Measurements from ENCODE around the gene TEDC2.

Gene TEDC2

DNA sequence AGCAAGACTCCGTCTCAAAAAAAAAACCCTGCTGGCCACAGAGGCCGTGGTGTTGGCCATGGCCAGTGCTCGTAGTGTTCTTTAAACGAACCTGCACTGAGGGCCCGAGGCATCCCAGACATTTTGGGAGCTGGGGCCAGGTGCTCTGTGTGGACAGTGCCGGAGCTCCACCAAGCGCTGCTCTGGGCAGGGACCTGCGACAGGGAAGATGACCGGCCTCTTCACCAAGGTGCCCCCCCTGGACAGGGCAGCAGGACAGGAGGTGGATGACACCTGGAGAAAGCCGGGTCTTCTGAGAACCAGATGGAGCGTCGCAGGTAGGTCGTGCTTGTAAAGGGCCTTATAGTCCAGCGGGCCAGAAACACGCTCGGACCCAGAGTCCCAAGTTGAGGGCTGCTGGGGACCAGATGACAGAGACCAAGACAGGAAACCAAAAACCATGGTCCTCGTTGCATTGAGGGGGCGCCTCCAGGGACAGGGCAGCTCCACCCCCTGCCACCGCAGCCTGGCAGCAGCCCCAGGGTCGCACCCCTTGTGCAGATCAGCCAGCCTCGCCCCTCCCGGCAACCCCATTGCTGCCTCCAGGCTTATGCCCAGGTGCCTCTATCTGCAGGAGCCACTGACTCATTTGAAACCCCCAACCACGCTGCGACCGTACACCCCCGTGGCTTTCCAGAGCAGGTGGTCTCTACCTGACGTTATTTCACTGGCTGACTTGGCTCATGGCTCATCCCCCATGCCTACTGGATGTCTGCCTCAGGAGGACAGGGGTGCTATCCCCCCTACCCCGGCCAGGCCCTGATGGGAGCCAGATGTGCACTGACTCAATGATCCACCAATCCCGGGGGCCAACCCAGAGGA is 7.0 kb downstream of the TEDC2 start:
- H3K36me3 Mint-ChIP-seq (ENCODE audit: low read depth) = peaks cover 2% of the 10 kb centered on the region
- H3K27ac Mint-ChIP-seq = no peak overlapping the region
- H3K4me1 Mint-ChIP-seq (ENCODE audit: low read depth) = peaks cover 1% of the 10 kb centered on the region
- no peak overlapping the region for H3K4me3 Mint-ChIP-seq
- no peaks in the 10 kb centered on the region for H3K9me3 Mint-ChIP-seq
- no peak for DNase-seq (ENCODE audit: low spot score)
- H3K27me3 Mint-ChIP-seq (ENCODE audit: low read depth) = peaks cover 28% of the 10 kb centered on the region

DNA sequence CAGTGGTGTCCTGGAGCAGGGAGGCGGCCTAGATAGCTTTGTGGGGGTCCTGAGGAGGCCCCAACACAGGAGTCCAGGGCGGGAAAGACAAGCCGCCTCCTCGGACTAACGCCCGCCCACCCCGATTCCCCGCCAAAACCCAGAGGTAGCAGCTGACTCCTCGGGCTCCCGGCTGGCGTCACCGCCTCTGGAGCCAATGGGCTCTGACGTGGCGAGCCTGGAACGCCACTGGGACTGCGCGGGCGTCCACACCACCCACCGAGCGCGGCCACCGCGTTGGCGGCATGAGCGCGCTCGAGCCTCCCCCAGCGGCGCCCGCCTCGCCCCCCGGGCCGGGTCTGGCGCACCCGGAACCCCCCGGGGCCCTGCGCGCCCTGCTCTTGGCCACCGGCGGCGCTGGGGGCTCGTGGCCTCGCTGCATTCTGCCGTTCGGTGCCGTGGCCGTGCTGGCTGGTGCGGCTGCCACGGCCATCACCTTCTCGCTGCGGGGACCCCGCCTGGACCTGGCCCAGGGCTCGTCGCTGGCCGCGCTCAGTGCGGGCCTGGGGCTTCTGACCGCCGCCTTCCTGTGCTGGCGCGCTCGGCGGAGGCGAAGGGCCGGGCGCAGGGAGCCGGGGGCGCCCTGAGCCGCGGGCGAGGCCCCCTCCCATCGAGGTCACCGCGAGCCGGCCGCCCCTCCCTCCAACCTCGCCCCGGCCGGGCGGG is 7.8 kb downstream of the TEDC2 start:
- Mint-ChIP-seq H3K27ac (no peak overlapping the region), H3K36me3 (ENCODE audit: low read depth) (peaks cover 2% of the 10 kb centered on the region), H3K4me3 (no peak overlapping the region), H3K27me3 (ENCODE audit: low read depth) (peaks cover 29% of the 10 kb centered on the region), H3K9me3 (no peaks in the 10 kb centered on the region), H3K4me1 (ENCODE audit: low read depth) (peaks cover 1% of the 10 kb centered on the region)
- peak; percentile 33 for DNase-seq (ENCODE audit: low spot score)

- Mint-ChIP-seq H3K27ac (no peak overlapping the region), H3K4me3 (no peak overlapping the region), H3K27me3 (ENCODE audit: low read depth) (peaks cover 35% of the 10 kb centered on the region), H3K4me1 (ENCODE audit: low read depth) (peaks cover 1% of the 10 kb centered on the region), H3K9me3 (no peaks in the 10 kb centered on the region), H3K36me3 (ENCODE audit: low read depth) (no peaks in the 10 kb centered on the region)
- DNase-seq (ENCODE audit: low spot score) = no peak
Observed at GRCh38 chr16:2468233-2468724, 8.4 kb downstream of the TEDC2 start.

- no peak overlapping the region for H3K27ac Mint-ChIP-seq
- no peak for DNase-seq (ENCODE audit: low spot score)
- no peaks in the 10 kb centered on the region for H3K9me3 Mint-ChIP-seq
- peaks cover 37% of the 10 kb centered on the region for H3K27me3 Mint-ChIP-seq (ENCODE audit: low read depth)
- peaks cover 1% of the 10 kb centered on the region for H3K4me1 Mint-ChIP-seq (ENCODE audit: low read depth)
- no peak overlapping the region for H3K4me3 Mint-ChIP-seq
- H3K36me3 Mint-ChIP-seq (ENCODE audit: low read depth) = no peaks in the 10 kb centered on the region
Observed at GRCh38 chr16:2468725-2469398, 9.0 kb downstream of the TEDC2 start.

DNA sequence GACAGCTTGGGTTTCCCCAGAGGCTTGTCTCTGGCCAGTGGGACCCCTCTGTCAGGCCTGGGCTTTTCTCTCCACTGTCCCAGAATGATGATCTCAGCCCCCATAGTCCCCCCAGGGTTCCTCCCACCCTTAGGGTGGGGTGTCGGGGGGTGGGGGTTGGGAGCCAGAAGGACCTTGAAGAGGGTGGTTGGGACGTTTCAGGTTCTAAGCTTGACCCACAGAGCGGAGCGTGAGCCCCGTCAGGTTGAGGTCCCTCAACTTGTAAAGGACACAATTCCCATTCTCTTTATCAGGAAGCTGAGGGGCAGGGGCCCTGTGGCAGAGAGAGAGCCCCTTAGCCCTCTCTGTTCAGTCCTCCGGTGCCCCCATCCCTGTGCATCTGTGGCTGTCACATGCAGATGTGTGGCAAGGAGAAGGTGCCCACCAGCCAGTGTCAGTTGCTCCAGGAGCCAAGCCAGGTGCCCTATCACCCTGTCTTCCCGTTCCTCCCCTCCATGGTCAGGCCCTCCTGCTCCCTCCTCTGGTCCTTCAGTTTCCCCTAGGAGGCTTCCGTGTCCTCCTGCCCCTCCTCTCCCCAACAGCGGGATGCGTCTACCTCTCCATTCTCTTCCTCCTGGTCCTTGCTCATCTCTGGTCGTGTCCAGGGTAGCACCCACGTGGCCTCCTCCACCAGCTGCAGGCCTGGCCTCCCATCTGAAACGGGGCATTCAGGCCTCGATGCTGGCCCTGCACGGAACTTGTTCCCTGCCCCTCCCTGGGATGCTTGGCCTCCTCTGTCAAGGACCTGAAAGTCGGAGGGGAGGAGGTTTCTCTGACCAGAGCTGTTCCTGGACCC is 9.7 kb downstream of the TEDC2 start:
- Mint-ChIP-seq H3K27ac (no peak overlapping the region), H3K36me3 (ENCODE audit: low read depth) (no peaks in the 10 kb centered on the region), H3K27me3 (ENCODE audit: low read depth) (peaks cover 37% of the 10 kb centered on the region), H3K4me3 (no peak overlapping the region), H3K9me3 (no peaks in the 10 kb centered on the region), H3K4me1 (ENCODE audit: low read depth) (peaks cover 1% of the 10 kb centered on the region)
- no peak for DNase-seq (ENCODE audit: low spot score)

- Mint-ChIP-seq H3K4me3 (no peak overlapping the region), H3K27me3 (ENCODE audit: low read depth) (peaks cover 37% of the 10 kb centered on the region), H3K36me3 (ENCODE audit: low read depth) (no peaks in the 10 kb centered on the region), H3K9me3 (no peaks in the 10 kb centered on the region), H3K27ac (no peak overlapping the region), H3K4me1 (ENCODE audit: low read depth) (peaks cover 1% of the 10 kb centered on the region)
- no peak for DNase-seq (ENCODE audit: low spot score)
Observed at GRCh38 chr16:2470234-2470601, 10.3 kb downstream of the TEDC2 start.

DNA sequence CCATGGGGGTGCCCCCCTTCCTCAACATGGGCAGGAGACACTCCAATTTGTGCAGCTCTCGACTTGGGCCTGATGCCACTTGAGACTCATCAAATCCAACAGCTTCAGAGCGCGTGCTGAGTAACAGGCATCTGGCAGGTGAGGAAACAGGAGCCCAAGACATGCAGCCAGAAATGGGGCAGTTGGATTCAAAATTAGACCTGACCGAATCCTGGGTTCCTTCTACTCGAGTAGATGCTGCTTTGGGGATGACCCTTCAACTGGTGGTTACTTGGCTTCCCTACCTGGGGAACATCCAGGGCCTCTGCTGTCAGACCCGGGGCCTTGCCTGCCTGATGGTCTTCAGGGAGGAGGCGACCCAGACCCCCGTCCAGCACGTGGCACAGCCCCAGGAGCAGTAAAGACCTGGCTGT is 10.7 kb downstream of the TEDC2 start:
- Mint-ChIP-seq H3K27me3 (ENCODE audit: low read depth) (peaks cover 37% of the 10 kb centered on the region), H3K27ac (no peak overlapping the region), H3K4me3 (no peak overlapping the region), H3K36me3 (ENCODE audit: low read depth) (no peaks in the 10 kb centered on the region), H3K9me3 (no peaks in the 10 kb centered on the region), H3K4me1 (ENCODE audit: low read depth) (peaks cover 1% of the 10 kb centered on the region)
- DNase-seq (ENCODE audit: low spot score) = no peak

- H3K4me3 Mint-ChIP-seq = no peak within 1 kb of the TSS
- H3K4me1 Mint-ChIP-seq (ENCODE audit: low read depth) = peaks cover 2% of the 10 kb centered on the region
- H3K27me3 Mint-ChIP-seq (ENCODE audit: low read depth) = peaks cover 37% of the 10 kb centered on the region
Observed at GRCh38 chr16:2471016-2471652, 11.2 kb downstream of the TEDC2 start, which contains the start of gene NTN3. TSS of gene NTN3 (plus strand) at chr16:2471297. CDS start at chr16:2471702, 405 bp downstream.

GRCh38 chr16:2471653-2472487 is 12.0 kb downstream of the TEDC2 start:
- peaks cover 4% of the 10 kb centered on the region for H3K4me1 Mint-ChIP-seq (ENCODE audit: low read depth)
- no peak overlapping the region for H3K27ac Mint-ChIP-seq
- H3K27me3 Mint-ChIP-seq (ENCODE audit: low read depth) = peaks cover 37% of the 10 kb centered on the region
- H3K4me3 Mint-ChIP-seq = no peak overlapping the region
- no peak for DNase-seq (ENCODE audit: low spot score)
- no peaks in the 10 kb centered on the region for H3K36me3 Mint-ChIP-seq (ENCODE audit: low read depth)
- H3K9me3 Mint-ChIP-seq = no peaks in the 10 kb centered on the region

More at GRCh38 chr16:2471016-2471652, 11.2 kb downstream of the TEDC2 start, which contains the start of gene NTN3:
- Mint-ChIP-seq H3K9me3 (no peaks in the 10 kb centered on the region), H3K27ac (no peak within 1 kb of the TSS), H3K36me3 (ENCODE audit: low read depth) (no peaks in the 10 kb centered on the region)
- DNase-seq (ENCODE audit: low spot score) = peak; percentile 37

GRCh38 chr16:2472488-2472864 is 12.6 kb downstream of the TEDC2 start:
- Mint-ChIP-seq H3K27ac (no peak overlapping the region), H3K4me3 (no peak overlapping the region), H3K4me1 (ENCODE audit: low read depth) (peaks cover 5% of the 10 kb centered on the region)

DNA sequence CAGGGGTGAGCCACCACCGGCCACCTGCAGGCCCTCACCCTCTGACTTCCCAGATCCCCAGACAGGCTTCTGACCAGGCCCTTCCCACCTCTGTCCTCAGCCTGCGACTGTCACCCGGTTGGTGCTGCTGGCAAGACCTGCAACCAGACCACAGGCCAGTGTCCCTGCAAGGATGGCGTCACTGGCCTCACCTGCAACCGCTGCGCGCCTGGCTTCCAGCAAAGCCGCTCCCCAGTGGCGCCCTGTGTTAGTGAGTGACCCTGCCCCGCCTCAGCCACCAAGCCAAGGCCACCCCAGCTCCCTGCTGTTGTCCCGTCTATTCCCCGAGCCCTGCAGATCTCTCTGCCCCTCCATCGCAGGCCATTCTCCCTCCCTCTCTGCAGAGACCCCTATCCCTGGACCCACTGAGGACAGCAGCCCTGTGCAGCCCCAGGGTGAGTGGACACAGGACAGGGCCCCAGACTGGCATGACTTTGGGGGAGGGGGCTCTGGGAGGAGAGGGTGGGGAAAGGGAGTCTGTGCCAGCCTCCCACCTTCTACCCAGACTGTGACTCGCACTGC is 13.1 kb downstream of the TEDC2 start:
- Mint-ChIP-seq H3K9me3 (no peaks in the 10 kb centered on the region), H3K4me1 (ENCODE audit: low read depth) (peaks cover 5% of the 10 kb centered on the region), H3K27me3 (ENCODE audit: low read depth) (peaks cover 33% of the 10 kb centered on the region), H3K4me3 (peak overlapping the region; percentile 58), H3K27ac (no peak overlapping the region), H3K36me3 (ENCODE audit: low read depth) (no peaks in the 10 kb centered on the region)
- no peak for DNase-seq (ENCODE audit: low spot score)

More at GRCh38 chr16:2472488-2472864, 12.6 kb downstream of the TEDC2 start:
- Mint-ChIP-seq H3K27me3 (ENCODE audit: low read depth) (peaks cover 33% of the 10 kb centered on the region), H3K9me3 (no peaks in the 10 kb centered on the region), H3K36me3 (ENCODE audit: low read depth) (no peaks in the 10 kb centered on the region)
- DNase-seq (ENCODE audit: low spot score) = no peak

DNA sequence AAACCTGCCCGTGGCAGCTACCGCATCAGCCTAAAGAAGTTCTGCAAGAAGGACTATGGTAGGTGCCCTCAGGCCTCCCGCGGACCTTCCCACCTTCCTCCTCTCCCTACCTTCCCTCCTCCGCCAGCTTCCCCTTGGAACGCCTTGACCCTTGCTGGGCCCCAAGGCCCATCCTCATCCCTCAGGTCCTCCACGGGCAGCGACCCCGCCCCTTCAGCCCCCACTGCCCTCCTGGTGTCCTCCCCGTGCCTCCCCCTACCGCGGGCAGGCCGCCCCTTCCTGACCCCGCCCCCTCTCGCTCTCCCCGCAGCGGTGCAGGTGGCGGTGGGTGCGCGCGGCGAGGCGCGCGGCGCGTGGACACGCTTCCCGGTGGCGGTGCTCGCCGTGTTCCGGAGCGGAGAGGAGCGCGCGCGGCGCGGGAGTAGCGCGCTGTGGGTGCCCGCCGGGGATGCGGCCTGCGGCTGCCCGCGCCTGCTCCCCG is 13.6 kb downstream of the TEDC2 start:
- peaks cover 4% of the 10 kb centered on the region for H3K4me1 Mint-ChIP-seq (ENCODE audit: low read depth)
- H3K9me3 Mint-ChIP-seq = no peaks in the 10 kb centered on the region
- H3K36me3 Mint-ChIP-seq (ENCODE audit: low read depth) = no peaks in the 10 kb centered on the region
- H3K27ac Mint-ChIP-seq = no peak overlapping the region
- no peak for DNase-seq (ENCODE audit: low spot score)
- H3K4me3 Mint-ChIP-seq = peak overlapping the region; percentile 58
- peaks cover 31% of the 10 kb centered on the region for H3K27me3 Mint-ChIP-seq (ENCODE audit: low read depth)
